H1 (cell line): Measurements from ENCODE around the gene SLC7A10. TPM values are rescaled to one million over a fixed set of nuclear protein-coding genes. Genes with fewer than 3 reads are reported as not detected.

Experiments used
- FOSL1 ChIP-seq: IDR thresholded peaks from 2 replicates; pipeline ENCODE4 v1.6.1; 2011; ENCODE audit warnings: mild to moderate bottlenecking, low read depth, low read length, moderate library complexity; ENCODE audit not compliant: insufficient read depth
- GTF2F1 ChIP-seq: IDR thresholded peaks from 2 replicates; pipeline ENCODE4 v1.6.1; 2012; ENCODE audit warnings: low read depth, low read length, improper control_type of control experiment, borderline replicate concordance
- polyA plus RNA-seq, 7 experiments: library from polyadenylated mRNA; depleted of rRNA in 3 of 7; stranded (reverse) in 5 of 7; unstranded in 2 of 7; fragments of >200 nt in 5 of 7; fragments of 200-250 nt in 2 of 7; gene quantifications; 1 replicate in 5 of 7; 2 replicates in 1 of 7; 4 replicates in 1 of 7; pipeline versions ENCODE4 v1.2.1 to v1.2.3, GENCODE V29; 2011 to 2013; ENCODE audit warnings: missing spikeins in 2 of 7, mixed read lengths in 2 of 7
- total RNA-seq: library from RNA; stranded (reverse); fragmentation: NEBNext Ultra II Directional; extraction: Animal tissue kit (Norgen Biotek cat#: 25700); gene quantifications from 2 replicates; pipeline ENCODE4 v1.2.1, GENCODE V29; 2021
- TF ChIP-seq, protein P1 (sequence below): IDR thresholded peaks from 2 replicates; pipeline ENCODE4 v1.6.1; 2011; ENCODE audit warnings: low read length, improper control_type of control experiment
- TF ChIP-seq, protein P2 (sequence below): IDR thresholded peaks from 2 replicates; pipeline ENCODE4 v1.6.1; 2012; ENCODE audit warnings: inconsistent platforms

SLC7A10 gene
- total and polyA plus RNA-seq, 2 of the 8 experiments (the other 6 are each of a cell fraction or from before 2014, with no cell fraction given), result 3.7 to 7.1 TPM

DNA sequence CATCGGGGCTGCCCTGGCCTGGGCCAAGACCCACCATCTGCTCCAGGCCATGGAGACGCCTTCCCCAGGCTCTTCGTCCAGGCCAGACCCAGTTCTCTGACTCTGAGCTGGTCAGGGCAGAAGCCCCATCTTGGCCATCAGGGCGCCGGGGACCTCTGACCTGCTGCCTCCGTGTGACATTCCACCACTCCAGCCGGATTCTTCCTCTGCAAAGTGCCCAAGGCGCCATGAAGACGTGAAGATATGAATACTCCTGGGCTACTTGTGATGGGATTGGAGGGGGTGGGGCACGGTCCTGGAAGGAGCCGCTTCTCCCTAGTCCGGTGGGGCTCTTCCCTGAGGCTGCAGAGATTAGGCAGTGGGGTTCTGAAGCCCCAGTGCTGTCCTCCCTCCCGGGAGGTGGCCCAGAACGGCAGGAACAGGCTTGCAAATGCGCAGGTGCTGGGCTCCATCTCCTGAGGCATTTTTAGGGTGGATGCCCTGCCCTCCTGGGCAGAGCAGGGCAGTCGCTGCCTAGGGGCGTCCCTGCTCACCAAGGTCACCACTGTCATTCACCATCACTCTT is 26.0 kb upstream of the SLC7A10 start (continued):
- no peak for TF ChIP-seq FOSL1
- TF ChIP-seq, protein P1, sequence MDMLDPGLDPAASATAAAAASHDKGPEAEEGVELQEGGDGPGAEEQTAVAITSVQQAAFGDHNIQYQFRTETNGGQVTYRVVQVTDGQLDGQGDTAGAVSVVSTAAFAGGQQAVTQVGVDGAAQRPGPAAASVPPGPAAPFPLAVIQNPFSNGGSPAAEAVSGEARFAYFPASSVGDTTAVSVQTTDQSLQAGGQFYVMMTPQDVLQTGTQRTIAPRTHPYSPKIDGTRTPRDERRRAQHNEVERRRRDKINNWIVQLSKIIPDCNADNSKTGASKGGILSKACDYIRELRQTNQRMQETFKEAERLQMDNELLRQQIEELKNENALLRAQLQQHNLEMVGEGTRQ, result no peak
- no peak for TF ChIP-seq GTF2F1
- TF ChIP-seq, protein P2, sequence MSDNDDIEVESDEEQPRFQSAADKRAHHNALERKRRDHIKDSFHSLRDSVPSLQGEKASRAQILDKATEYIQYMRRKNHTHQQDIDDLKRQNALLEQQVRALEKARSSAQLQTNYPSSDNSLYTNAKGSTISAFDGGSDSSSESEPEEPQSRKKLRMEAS, result no peak
- TF ChIP-seq, all 59 proteins: peak for 0
